ENCODE data around the gene MAPK8. TPM values are rescaled to one million over a fixed set of nuclear protein-coding genes. Genes with fewer than 3 reads are reported as not detected.
A peak's percentile ranks its signal among the peaks of the same experiment; 100 is the strongest.

MAPK8 gene
- polyA plus RNA-seq, 3 donors = 18.4 to 21.1 (median 18.5) TPM

- H3K27me3 ChIP-seq (ENCODE audit: control insufficient read depth in 2 of 2, insufficient read depth in 2 of 2, low read length in 2 of 2) = no peaks in the 10 kb centered on the region
- no peak overlapping the region for H3K4me3 ChIP-seq (replicated peaks in 1 of 3; ENCODE audit: low read depth in 2 of 3, low read length in 3 of 3)
- no peaks in the 10 kb centered on the region for H3K79me2 ChIP-seq (ENCODE audit: insufficient read depth, low read length)
- Mint-ChIP-seq H3K27me3 (ENCODE audit: low read depth in 3 of 3) (peaks cover 4 to 12% (median 8%) of the 10 kb centered on the region in 3 donors), H3K9me3 (peaks cover 0 to 3% (median 0%) of the 10 kb centered on the region in 7 donors), H3K36me3 (no peaks in the 10 kb centered on the region), H3K27ac (no peak overlapping the region), H3K4me1 (no peaks in the 10 kb centered on the region), H3K4me3 (no peak overlapping the region)
- H2AFZ ChIP-seq (ENCODE audit: insufficient read depth, low read depth, low read length, poor library complexity, severe bottlenecking) = no peak overlapping the region
- WGBS (ENCODE audit: insufficient coverage) = 14% methylated on average over 1 of the region's 4 CpGs
- H4K20me1 ChIP-seq (ENCODE audit: insufficient read depth, low read length) = no peaks in the 10 kb centered on the region
- H3K9ac ChIP-seq (ENCODE audit: insufficient read depth, low read length, poor library complexity, severe bottlenecking) = no peak overlapping the region
- no peak overlapping the region for H3K27ac ChIP-seq (ENCODE audit: low read depth in 1 of 2, low read length in 2 of 2)
- no peak for TF ChIP-seq CTCF (IDR thresholded peaks at IDR 0.05)
- no peaks in the 10 kb centered on the region for H3K9me3 ChIP-seq (replicated peaks in 1 of 2; ENCODE audit: control insufficient read depth in 1 of 2, insufficient read depth in 1 of 2, low read length in 2 of 2)
- peak in 1 of 3 donors; percentile 1 for DNase-seq
- intact Hi-C loops (cut with micrococcal nuclease) = no loop called here
- no peak overlapping the region for H3K4me2 ChIP-seq (replicated peaks; ENCODE audit: extremely low read depth, low read length, poor library complexity, severe bottlenecking)
- no peaks in the 10 kb centered on the region for H3K36me3 ChIP-seq (replicated peaks in 1 of 2; ENCODE audit: control insufficient read depth in 1 of 2, insufficient read depth in 2 of 2, low read length in 2 of 2)
- H3K4me1 ChIP-seq (ENCODE audit: control insufficient read depth in 1 of 2, insufficient read depth in 2 of 2, low read length in 2 of 2) = no peaks in the 10 kb centered on the region
Measured at GRCh38 chr10:48469516-48470020, 163.1 kb downstream of the MAPK8 start.

- no peak overlapping the region for H2AFZ ChIP-seq (ENCODE audit: insufficient read depth, low read depth, low read length, poor library complexity, severe bottlenecking)
- no peak overlapping the region for H3K4me3 Mint-ChIP-seq
- H3K36me3 ChIP-seq (replicated peaks in 1 of 2; ENCODE audit: control insufficient read depth in 1 of 2, insufficient read depth in 2 of 2, low read length in 2 of 2) = no peaks in the 10 kb centered on the region
Measured at GRCh38 chr10:48470115-48470892, 163.8 kb downstream of the MAPK8 start.

More at GRCh38 chr10:48470115-48470892, 163.8 kb downstream of the MAPK8 start:
- Histone ChIP-seq H3K27me3 (ENCODE audit: control insufficient read depth in 2 of 2, insufficient read depth in 2 of 2, low read length in 2 of 2) (no peaks in the 10 kb centered on the region), H3K4me3 (replicated peaks in 1 of 3; ENCODE audit: low read depth in 2 of 3, low read length in 3 of 3) (no peak overlapping the region), H3K27ac (ENCODE audit: low read depth in 1 of 2, low read length in 2 of 2) (no peak overlapping the region), H3K4me1 (ENCODE audit: control insufficient read depth in 1 of 2, insufficient read depth in 2 of 2, low read length in 2 of 2) (no peaks in the 10 kb centered on the region), H3K9me3 (replicated peaks in 1 of 2; ENCODE audit: control insufficient read depth in 1 of 2, insufficient read depth in 1 of 2, low read length in 2 of 2) (no peaks in the 10 kb centered on the region), H4K20me1 (ENCODE audit: insufficient read depth, low read length) (no peaks in the 10 kb centered on the region), H3K4me2 (replicated peaks; ENCODE audit: extremely low read depth, low read length, poor library complexity, severe bottlenecking) (no peak overlapping the region), H3K9ac (ENCODE audit: insufficient read depth, low read length, poor library complexity, severe bottlenecking) (no peak overlapping the region), H3K79me2 (ENCODE audit: insufficient read depth, low read length) (no peaks in the 10 kb centered on the region)
- no peak for TF ChIP-seq CTCF (IDR thresholded peaks at IDR 0.05)
- peaks cover 0 to 3% (median 0%) of the 10 kb centered on the region in 7 donors for H3K9me3 Mint-ChIP-seq
- H3K36me3 Mint-ChIP-seq = no peaks in the 10 kb centered on the region
- no peak overlapping the region for H3K27ac Mint-ChIP-seq
- peaks cover 3 to 14% (median 3%) of the 10 kb centered on the region in 3 donors for H3K27me3 Mint-ChIP-seq (ENCODE audit: low read depth in 3 of 3)
- intact Hi-C loops (cut with micrococcal nuclease) = no loop called here
- H3K4me1 Mint-ChIP-seq = peaks cover 6% of the 10 kb centered on the region
- peak in 1 of 3 donors; percentile 1 for DNase-seq
- WGBS (ENCODE audit: insufficient coverage) = no CpG with 5 or more reads among the region's 5 CpGs
